ENCODE data around the gene GAS2L1.

DNA sequence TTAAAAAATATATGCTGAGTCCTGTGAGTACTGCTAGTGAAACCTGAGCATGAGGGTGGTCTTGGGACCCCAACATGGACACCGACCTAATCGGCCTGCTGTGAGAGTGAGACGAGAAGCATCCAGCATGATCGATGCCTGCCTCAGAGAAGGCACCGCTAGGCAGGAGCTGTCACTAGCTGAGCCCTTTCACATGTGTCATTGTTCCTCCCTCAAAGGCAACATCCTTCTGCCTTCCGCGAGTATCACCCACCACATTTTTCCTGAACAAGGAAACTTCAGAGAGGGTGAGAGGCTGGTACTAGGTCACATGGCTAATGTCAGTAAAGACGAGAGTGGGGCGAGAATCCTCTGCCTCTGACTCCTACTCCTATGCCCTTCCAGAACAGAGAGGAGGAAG, 46.3 kb downstream of the GAS2L1 start:
- no peak for TF ChIP-seq POLR2A (IDR thresholded peaks at IDR 0.05; ENCODE audit: low read depth, low read length)
- no peak for TF ChIP-seq POLR2AphosphoS5 (IDR thresholded peaks at IDR 0.05; ENCODE audit: low read depth, low read length)
- no peak for TF ChIP-seq SPI1 (IDR thresholded peaks at IDR 0.05; ENCODE audit: low read depth, low read length)

Data from GM12891 (cell line).